ENCODE data around the gene IGFBP4. TPM values are rescaled to one million over a fixed set of nuclear protein-coding genes. Genes with fewer than 3 reads are reported as not detected.

The IGFBP4 gene
- total and polyA plus RNA-seq, 4 experiments from 2014 or later, result 3.3 to 6.1 (median 5.5) TPM

GRCh38 chr17:40481106-40481505 lies 37.9 kb downstream of the IGFBP4 start:
- Mint-ChIP-seq H3K36me3 (no peaks in the 10 kb centered on the region), H3K9me3 (peaks cover 0 to 2% (median 0%) of the 10 kb centered on the region in 8 donors), H3K4me1 (peaks cover 32 to 87% (median 58%) of the 10 kb centered on the region in 4 donors), H3K27ac (peak overlapping the region; percentile 97 to 100 (median 99)), H3K4me3 (peak overlapping the region; percentile 49 to 78 (median 73)), H3K27me3 (no peaks in the 10 kb centered on the region)
- Histone ChIP-seq H3K4me1 (ENCODE audit: insufficient read depth, low read length) (peaks cover 97% of the 10 kb centered on the region), H3K36me3 (ENCODE audit: insufficient read depth, low read length) (no peaks in the 10 kb centered on the region), H3K27me3 (ENCODE audit: insufficient read depth, low read length) (no peaks in the 10 kb centered on the region), H3K9me3 (ENCODE audit: control insufficient read depth in 1 of 2, low read length in 2 of 2) (no peaks in the 10 kb centered on the region), H3K27ac (ENCODE audit: low read depth, low read length) (peak overlapping the region; percentile 83), H3K4me3 (ENCODE audit: low read length in 2 of 2) (peak overlapping the region in 1 of 2 donors; percentile 8)
- no peak for DNase-seq
- intact Hi-C loops (cut with micrococcal nuclease), result loop anchor here (2.0 to 5.0 kb wide), 2 partner anchors 39 to 60 kb away; partner anchors contain the start of gene IGFBP4
- ChIA-PET CTCF (ENCODE audit: partially characterized antibody) (interaction anchor here (1.0 to 10.1 kb wide), 6 partner anchors 36 to 134 kb away, joined by 3 to 91 read pairs (median 4); no protein-coding TSS in a partner anchor), POLR2A (ENCODE audit: partially characterized antibody) (interaction anchor here (0.6 to 7.0 kb wide), 30 partner anchors 9 to 167 kb away, joined by 3 to 192 read pairs (median 4); partner anchors contain the start of genes IGFBP4, SMARCE1, TNS4 and TOP2A)

DNA sequence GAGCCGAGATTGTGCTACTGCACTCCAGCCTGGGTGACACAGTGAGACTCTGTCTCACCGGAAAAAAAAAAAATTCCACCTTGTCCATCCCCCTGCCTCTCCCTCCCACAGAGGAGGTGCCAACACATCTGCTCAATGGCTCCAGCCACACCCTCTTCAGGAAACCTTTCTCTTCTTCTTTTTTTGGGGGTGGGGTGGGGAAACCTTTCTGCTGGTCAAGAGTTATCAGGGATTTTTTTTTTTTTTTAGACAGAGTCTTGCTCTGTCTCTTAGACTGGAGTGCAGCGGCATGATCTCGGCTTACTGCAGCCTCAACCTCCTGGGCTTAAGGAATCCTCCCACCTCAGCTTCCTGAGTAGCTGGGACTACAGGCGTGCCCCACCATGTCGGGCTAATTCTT lies 39.5 kb downstream of the IGFBP4 start:
- H3K4me3 Mint-ChIP-seq, result peak overlapping the region in 3 of 8 donors; percentile 4 to 43 (median 40)
- H3K4me1 ChIP-seq (ENCODE audit: insufficient read depth, low read length), result peaks cover 91% of the 10 kb centered on the region
- DNase-seq, result no peak

GRCh38 chr17:40483679-40484078 lies 40.4 kb downstream of the IGFBP4 start:
- peaks cover 84% of the 10 kb centered on the region for H3K4me1 ChIP-seq (ENCODE audit: insufficient read depth, low read length)
- POLR2A ChIA-PET (ENCODE audit: partially characterized antibody), result interaction anchor here (0.9 kb wide), 1 partner anchor 59 kb away, joined by 3 read pairs; no protein-coding TSS in a partner anchor
- H3K4me3 Mint-ChIP-seq, result peak overlapping the region in 2 of 8 donors; percentile 11 to 27

More for the DNA sequence above, 39.5 kb downstream of the IGFBP4 start:
- H3K9me3 ChIP-seq (ENCODE audit: control insufficient read depth in 1 of 2, low read length in 2 of 2), result no peaks in the 10 kb centered on the region
- ChIA-PET CTCF (ENCODE audit: partially characterized antibody) (interaction anchor here (1.4 to 10.1 kb wide), 4 partner anchors 19 to 77 kb away, joined by 3 to 91 read pairs (median 8); no protein-coding TSS in a partner anchor), POLR2A (ENCODE audit: partially characterized antibody) (interaction anchor here (0.6 to 7.0 kb wide), 4 partner anchors 35 to 372 kb away, joined by 3 to 192 read pairs (median 28); no protein-coding TSS in a partner anchor)
- no peaks in the 10 kb centered on the region for H3K27me3 Mint-ChIP-seq
- no peak overlapping the region for H3K4me3 ChIP-seq (ENCODE audit: low read length in 2 of 2)
- no peaks in the 10 kb centered on the region for H3K27me3 ChIP-seq (ENCODE audit: insufficient read depth, low read length)
- no peaks in the 10 kb centered on the region for H3K36me3 ChIP-seq (ENCODE audit: insufficient read depth, low read length)
- peaks cover 37 to 92% (median 68%) of the 10 kb centered on the region in 4 donors for H3K4me1 Mint-ChIP-seq
- peak overlapping the region; percentile 97 to 100 (median 99) for H3K27ac Mint-ChIP-seq
- H3K9me3 Mint-ChIP-seq, result no peaks in the 10 kb centered on the region
- no peaks in the 10 kb centered on the region for H3K36me3 Mint-ChIP-seq
- H3K27ac ChIP-seq (ENCODE audit: low read depth, low read length), result peak overlapping the region; percentile 83
- intact Hi-C loops (cut with micrococcal nuclease), result loop anchor here (5.0 kb wide), 1 partner anchor 40 kb away; the partner anchor contains the start of gene IGFBP4

GRCh38 chr17:40484285-40484972 lies 41.2 kb downstream of the IGFBP4 start:
- Mint-ChIP-seq H3K9me3 (no peaks in the 10 kb centered on the region), H3K27ac (peak overlapping the region; percentile 58 to 100 (median 92)), H3K36me3 (no peaks in the 10 kb centered on the region), H3K4me3 (peak overlapping the region in 1 of 8 donors; percentile 25), H3K4me1 (peaks cover 35 to 92% (median 74%) of the 10 kb centered on the region in 4 donors), H3K27me3 (no peaks in the 10 kb centered on the region)
- H3K27ac ChIP-seq (ENCODE audit: low read depth, low read length), result no peak overlapping the region
- peaks cover 84% of the 10 kb centered on the region for H3K4me1 ChIP-seq (ENCODE audit: insufficient read depth, low read length)
- H3K9me3 ChIP-seq (ENCODE audit: control insufficient read depth in 1 of 2, low read length in 2 of 2), result no peaks in the 10 kb centered on the region
- ChIA-PET POLR2A (ENCODE audit: partially characterized antibody) (interaction anchor here (0.9 kb wide), 1 partner anchor 60 kb away, joined by 3 read pairs; no protein-coding TSS in a partner anchor), CTCF (ENCODE audit: partially characterized antibody) (interaction anchor here (2.6 to 10.1 kb wide), 2 partner anchors 8 to 48 kb away, joined by 12 to 91 read pairs; no protein-coding TSS in a partner anchor)
- DNase-seq, result no peak
- H3K36me3 ChIP-seq (ENCODE audit: insufficient read depth, low read length), result no peaks in the 10 kb centered on the region
- H3K4me3 ChIP-seq (ENCODE audit: low read length in 2 of 2), result no peak overlapping the region
- intact Hi-C loops (cut with micrococcal nuclease), result loop anchor here (5.0 kb wide), 1 partner anchor 42 kb away; the partner anchor contains the start of gene IGFBP4
- no peaks in the 10 kb centered on the region for H3K27me3 ChIP-seq (ENCODE audit: insufficient read depth, low read length)

More at GRCh38 chr17:40483679-40484078, 40.4 kb downstream of the IGFBP4 start:
- Mint-ChIP-seq H3K27ac (peak overlapping the region; percentile 51 to 100 (median 87)), H3K9me3 (no peaks in the 10 kb centered on the region), H3K27me3 (no peaks in the 10 kb centered on the region), H3K4me1 (peaks cover 37 to 89% (median 73%) of the 10 kb centered on the region in 4 donors), H3K36me3 (no peaks in the 10 kb centered on the region)
- no peaks in the 10 kb centered on the region for H3K9me3 ChIP-seq (ENCODE audit: control insufficient read depth in 1 of 2, low read length in 2 of 2)
- H3K27me3 ChIP-seq (ENCODE audit: insufficient read depth, low read length), result no peaks in the 10 kb centered on the region
- no peak for DNase-seq
- H3K4me3 ChIP-seq (ENCODE audit: low read length in 2 of 2), result no peak overlapping the region
- H3K36me3 ChIP-seq (ENCODE audit: insufficient read depth, low read length), result no peaks in the 10 kb centered on the region
- intact Hi-C loops (cut with micrococcal nuclease), result loop anchor here (5.0 kb wide), 1 partner anchor 41 kb away; the partner anchor contains the start of gene IGFBP4
- CTCF ChIA-PET (ENCODE audit: partially characterized antibody), result interaction anchor here (10.1 kb wide), 1 partner anchor 48 kb away, joined by 91 read pairs; no protein-coding TSS in a partner anchor
- no peak overlapping the region for H3K27ac ChIP-seq (ENCODE audit: low read depth, low read length)

GRCh38 chr17:40484973-40485530 lies 41.8 kb downstream of the IGFBP4 start:
- no peaks in the 10 kb centered on the region for H3K27me3 Mint-ChIP-seq
- H3K36me3 ChIP-seq (ENCODE audit: insufficient read depth, low read length), result no peaks in the 10 kb centered on the region
- no peaks in the 10 kb centered on the region for H3K27me3 ChIP-seq (ENCODE audit: insufficient read depth, low read length)
- no peaks in the 10 kb centered on the region for H3K36me3 Mint-ChIP-seq
- no peak overlapping the region for H3K4me3 ChIP-seq (ENCODE audit: low read length in 2 of 2)
- no peaks in the 10 kb centered on the region for H3K9me3 Mint-ChIP-seq
- peaks cover 36 to 92% (median 74%) of the 10 kb centered on the region in 4 donors for H3K4me1 Mint-ChIP-seq
- H3K4me3 Mint-ChIP-seq, result peak overlapping the region in 1 of 8 donors; percentile 61
- H3K27ac ChIP-seq (ENCODE audit: low read depth, low read length), result no peak overlapping the region
- ChIA-PET POLR2A (ENCODE audit: partially characterized antibody) (no interaction called here), CTCF (ENCODE audit: partially characterized antibody) (interaction anchor here (1.6 to 10.1 kb wide), 3 partner anchors 9 to 47 kb away, joined by 5 to 91 read pairs (median 12); partner anchors contain the start of gene IGFBP4)
- H3K4me1 ChIP-seq (ENCODE audit: insufficient read depth, low read length), result peaks cover 84% of the 10 kb centered on the region
- no peaks in the 10 kb centered on the region for H3K9me3 ChIP-seq (ENCODE audit: control insufficient read depth in 1 of 2, low read length in 2 of 2)
- intact Hi-C loops (cut with micrococcal nuclease), result loop anchor here (5.0 kb wide), 1 partner anchor 43 kb away; the partner anchor contains the start of gene IGFBP4
- DNase-seq, result no peak
- H3K27ac Mint-ChIP-seq, result peak overlapping the region; percentile 58 to 100 (median 90)

DNA sequence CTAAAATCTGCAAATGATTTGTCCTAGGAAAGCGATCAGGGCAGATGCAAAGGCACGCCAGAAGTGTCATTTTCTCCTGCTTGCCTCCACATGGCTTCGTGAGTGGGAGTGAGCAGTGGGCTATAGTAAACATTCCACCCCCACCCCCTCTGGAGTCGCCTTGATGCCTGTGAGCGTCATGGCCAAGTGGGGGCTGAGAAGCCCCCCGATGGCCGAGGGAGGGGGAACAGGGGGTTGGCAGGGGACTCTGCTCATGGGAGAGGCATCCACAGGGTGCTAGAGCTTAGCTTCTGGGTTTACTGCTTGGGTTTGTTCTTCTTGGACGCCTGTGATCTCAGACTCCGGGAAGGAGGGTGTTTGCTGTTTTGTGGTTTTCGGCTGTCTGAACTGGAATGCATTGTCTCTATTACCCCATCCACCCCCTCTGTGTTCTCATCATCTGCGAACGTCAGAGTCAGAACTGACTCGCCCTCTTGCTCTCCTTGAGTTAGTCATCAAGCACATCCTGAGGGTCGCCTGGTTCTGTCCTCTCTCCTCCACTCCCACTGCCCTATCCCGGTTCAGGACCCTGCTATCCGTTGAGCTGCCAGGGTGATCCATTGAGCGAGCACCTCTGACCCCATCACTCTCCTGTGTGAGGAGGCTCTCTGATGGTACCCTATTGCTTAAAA lies 42.7 kb downstream of the IGFBP4 start:
- H3K4me3 Mint-ChIP-seq, result peak overlapping the region in 4 of 8 donors; percentile 3 to 53 (median 34)

More for the DNA sequence above, 42.7 kb downstream of the IGFBP4 start:
- no peaks in the 10 kb centered on the region for H3K9me3 ChIP-seq (ENCODE audit: control insufficient read depth in 1 of 2, low read length in 2 of 2)
- H3K36me3 ChIP-seq (ENCODE audit: insufficient read depth, low read length), result no peaks in the 10 kb centered on the region
- H3K27me3 ChIP-seq (ENCODE audit: insufficient read depth, low read length), result no peaks in the 10 kb centered on the region
- ChIA-PET CTCF (ENCODE audit: partially characterized antibody) (interaction anchor here (0.6 to 10.1 kb wide), 4 partner anchors 10 to 732 kb away, joined by 3 to 91 read pairs (median 8); partner anchors contain the start of gene IGFBP4), POLR2A (ENCODE audit: partially characterized antibody) (interaction anchor here (0.7 to 1.1 kb wide), 4 partner anchors 8 to 54 kb away, joined by 3 to 4 read pairs (median 3); no protein-coding TSS in a partner anchor)
- intact Hi-C loops (cut with micrococcal nuclease), result no loop called here
- H3K36me3 Mint-ChIP-seq, result no peaks in the 10 kb centered on the region
- peaks cover 36 to 92% (median 72%) of the 10 kb centered on the region in 4 donors for H3K4me1 Mint-ChIP-seq
- no peaks in the 10 kb centered on the region for H3K9me3 Mint-ChIP-seq
- no peaks in the 10 kb centered on the region for H3K27me3 Mint-ChIP-seq
- H3K27ac ChIP-seq (ENCODE audit: low read depth, low read length), result no peak overlapping the region
- no peak overlapping the region for H3K4me3 ChIP-seq (ENCODE audit: low read length in 2 of 2)
- peak; percentile 50 to 76 (median 53) for DNase-seq
- peaks cover 85% of the 10 kb centered on the region for H3K4me1 ChIP-seq (ENCODE audit: insufficient read depth, low read length)
- H3K27ac Mint-ChIP-seq, result peak overlapping the region; percentile 36 to 100 (median 90)
